NCI-H2196 treated with DMSO at 0.1 percent for 48 hours (cell line): ENCODE results near the gene ANGPT4.
A peak's percentile ranks its signal among the peaks of the same experiment; 100 is the strongest.

Source experiments
- DNase-seq: peaks from one replicate; lab custom pipeline; 2025; ENCODE audit not compliant: unreplicated experiment; lab: John Stamatoyannopoulos, UW

Gene ANGPT4

GRCh38 chr20:845941-846893 is 69.9 kb downstream of the ANGPT4 start:
- DNase-seq: no peak

GRCh38 chr20:845226-845868 is 70.8 kb downstream of the ANGPT4 start:
- no peak for DNase-seq

- DNase-seq: peak; percentile 89
Measured at GRCh38 chr20:844473-845225, 71.5 kb downstream of the ANGPT4 start.

DNA sequence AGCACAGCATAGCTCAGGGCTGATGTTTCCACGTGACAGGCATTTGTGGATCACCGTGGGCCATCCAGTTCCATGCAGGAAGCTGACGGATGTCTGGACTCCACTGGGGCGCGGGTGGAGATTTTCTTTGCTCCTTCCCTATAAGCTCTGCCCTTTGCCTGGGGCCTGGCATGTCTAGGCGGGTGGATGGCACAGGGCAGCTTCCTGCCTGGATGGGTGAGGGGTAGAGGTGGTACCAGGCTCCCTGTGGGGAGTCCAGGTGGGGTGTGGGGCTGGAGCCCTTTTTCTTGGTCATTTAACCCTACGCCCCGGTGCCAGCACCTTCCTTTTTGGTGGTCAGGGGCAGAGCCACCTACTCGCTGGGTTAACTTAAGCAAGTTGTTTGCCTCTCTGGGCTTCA is 72.2 kb downstream of the ANGPT4 start:
- DNase-seq: no peak

DNA sequence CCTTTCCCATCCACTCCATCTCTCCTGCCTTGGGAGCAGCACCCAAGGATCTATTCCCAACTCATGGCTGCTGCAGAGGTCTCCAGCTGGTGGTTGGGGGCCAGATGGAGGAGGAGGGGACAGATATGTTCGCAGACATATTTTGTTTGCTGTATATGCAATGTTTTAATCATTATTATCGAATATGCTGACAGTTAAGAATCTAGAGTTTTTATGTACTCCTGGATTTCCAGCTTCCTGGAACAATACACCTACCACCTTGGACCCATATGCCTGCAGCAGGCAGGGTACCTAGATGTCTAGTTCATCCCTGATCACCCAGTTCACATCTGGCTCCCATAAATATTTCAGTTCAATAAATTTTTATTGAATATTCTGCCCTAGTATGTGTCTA is 73.6 kb downstream of the ANGPT4 start:
- DNase-seq: no peak

DNA sequence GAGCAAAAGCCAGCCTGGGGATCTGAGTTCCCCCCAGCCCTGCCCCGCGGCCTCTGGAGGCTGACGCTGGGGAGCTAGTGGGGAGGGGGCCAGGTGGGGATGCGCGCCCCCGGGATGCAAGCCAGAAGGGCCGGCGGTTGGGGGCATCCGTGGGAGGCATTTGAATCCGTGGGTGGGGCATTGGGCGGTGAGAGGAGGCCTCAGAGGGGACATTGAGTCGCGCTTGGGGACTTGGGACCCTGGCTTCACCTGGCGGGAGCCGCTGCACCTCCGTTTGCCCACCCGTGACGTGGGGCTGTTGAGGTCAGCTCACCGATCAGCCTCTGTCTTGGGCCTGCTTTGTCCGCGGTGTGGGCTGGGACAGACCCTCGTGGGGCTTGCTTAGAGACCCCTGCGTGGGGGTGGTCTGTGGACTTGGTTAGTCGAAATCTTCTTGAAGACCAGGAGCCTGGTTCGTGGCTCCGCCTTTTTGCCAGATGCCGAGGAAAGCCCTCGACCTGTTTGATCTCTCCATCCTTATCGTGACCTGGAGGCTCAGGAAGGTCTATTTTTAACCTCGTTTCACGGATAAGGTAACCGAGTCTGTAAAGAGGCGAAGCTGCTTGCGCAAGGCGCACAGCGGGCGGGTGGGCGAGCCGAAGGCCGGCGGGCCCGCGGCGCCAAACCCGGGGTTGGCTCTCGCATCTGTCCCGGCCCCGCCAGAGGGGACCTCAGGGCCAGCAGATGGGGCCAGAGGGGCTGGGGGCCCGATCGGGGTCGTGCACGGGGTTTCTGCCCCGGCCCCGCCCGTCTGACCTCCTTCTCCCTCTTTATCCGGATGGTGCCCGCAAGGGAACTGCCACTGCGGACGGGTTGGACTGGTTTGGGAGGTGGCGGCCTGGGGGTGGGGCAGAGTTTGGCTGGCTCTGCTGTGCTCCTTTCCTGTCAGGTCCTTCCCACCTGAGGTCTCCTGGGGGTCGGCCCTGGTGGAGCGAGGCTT is 74.3 kb downstream of the ANGPT4 start:
- no peak for DNase-seq

DNA sequence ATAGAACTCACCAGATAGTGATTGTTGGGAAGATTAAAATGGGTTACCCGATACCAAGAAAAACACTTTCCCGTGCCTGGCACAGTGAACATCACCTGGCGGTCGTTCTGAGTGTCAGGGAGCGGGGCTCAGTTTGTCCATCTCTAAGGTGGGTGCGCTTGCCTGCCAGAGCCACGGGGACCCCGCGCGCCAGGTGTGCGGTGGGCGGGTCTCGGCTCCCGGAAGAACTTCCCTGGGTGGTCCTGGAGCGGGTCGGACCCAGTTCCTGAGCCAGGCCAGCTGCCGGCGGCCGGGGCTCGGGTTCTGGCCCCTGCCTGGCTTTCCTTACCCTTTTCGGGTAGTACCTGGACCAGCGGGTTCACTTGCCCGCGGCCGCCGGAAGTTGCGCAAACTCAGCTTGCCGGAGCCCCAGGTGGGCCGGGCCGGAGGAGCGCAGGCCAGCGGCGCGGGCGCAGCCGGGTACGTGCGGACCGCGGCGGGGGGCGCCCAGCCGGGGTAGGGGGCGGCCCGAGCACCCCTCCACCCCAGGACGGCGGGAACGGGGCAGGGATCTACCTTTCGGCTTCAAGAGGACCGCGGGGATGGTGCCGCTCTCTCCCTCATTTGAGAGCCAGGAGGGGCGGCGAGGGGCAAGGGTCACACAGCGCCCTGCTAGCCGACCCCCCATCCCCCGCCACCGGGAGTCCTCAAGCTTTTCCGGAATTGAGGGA is 75.1 kb downstream of the ANGPT4 start:
- peak; percentile 17 for DNase-seq

DNA sequence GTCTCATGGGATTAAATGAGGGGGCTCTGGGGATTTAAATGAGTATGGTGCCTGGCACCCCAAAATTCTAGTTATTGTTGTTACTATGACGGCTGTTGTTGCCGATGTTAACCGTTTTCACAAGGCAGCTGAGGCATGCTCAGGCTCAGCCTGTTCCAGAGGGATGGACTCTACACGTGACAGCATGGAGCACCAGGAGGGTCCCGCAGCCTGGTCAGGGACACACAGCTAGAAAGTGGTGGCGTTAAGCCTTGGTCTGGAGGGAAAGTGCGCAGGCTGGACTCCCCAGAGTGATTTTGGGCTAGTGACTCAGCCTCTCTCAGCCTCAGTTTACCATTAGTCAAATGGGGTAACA is 75.7 kb downstream of the ANGPT4 start:
- DNase-seq: no peak

DNA sequence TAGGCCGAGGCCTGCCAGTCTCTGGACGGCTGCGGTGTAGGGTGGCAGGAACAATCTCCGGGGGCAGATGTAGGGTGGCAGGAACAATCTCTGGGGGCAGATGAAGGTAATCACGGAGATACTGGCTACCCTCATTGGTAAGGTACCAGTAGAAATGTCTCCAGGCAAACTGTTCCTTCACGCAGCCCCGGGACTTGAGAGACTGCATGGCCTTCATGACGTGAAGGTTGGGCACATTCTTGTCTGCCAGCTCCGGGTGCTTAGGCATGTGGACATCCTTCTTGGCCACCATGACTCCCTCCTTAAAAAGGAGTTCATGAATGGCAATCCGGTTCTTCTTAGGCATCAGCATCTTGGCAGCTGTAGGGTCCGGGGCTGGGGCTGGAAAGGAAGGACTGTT is 76.5 kb downstream of the ANGPT4 start:
- DNase-seq: no peak

GRCh38 chr20:839015-839414 is 77.1 kb downstream of the ANGPT4 start:
- no peak for DNase-seq

- DNase-seq: no peak
Measured at GRCh38 chr20:836190-836589, 79.9 kb downstream of the ANGPT4 start.

DNA sequence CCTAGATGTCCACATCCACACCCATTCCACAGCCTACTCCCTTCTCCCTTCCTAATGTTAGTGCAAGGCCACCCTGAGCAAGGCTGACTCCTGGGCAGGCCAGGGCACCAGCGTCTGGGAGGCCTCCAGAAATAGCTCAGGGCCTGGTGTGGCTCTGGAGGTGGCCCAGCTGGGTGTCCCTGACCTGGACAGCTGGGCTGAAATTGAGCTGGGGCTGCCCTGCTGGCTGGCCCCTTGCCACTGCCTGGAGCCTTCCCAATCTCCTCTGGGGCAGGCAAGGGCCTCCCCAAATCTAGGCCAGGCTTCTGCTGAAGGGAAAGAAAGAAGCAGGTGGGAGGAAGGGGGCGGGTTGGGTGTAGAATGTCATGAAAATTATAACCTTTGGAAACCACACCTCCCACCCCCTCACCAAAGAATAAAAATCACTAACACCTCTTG is 80.5 kb downstream of the ANGPT4 start:
- DNase-seq: no peak

DNA sequence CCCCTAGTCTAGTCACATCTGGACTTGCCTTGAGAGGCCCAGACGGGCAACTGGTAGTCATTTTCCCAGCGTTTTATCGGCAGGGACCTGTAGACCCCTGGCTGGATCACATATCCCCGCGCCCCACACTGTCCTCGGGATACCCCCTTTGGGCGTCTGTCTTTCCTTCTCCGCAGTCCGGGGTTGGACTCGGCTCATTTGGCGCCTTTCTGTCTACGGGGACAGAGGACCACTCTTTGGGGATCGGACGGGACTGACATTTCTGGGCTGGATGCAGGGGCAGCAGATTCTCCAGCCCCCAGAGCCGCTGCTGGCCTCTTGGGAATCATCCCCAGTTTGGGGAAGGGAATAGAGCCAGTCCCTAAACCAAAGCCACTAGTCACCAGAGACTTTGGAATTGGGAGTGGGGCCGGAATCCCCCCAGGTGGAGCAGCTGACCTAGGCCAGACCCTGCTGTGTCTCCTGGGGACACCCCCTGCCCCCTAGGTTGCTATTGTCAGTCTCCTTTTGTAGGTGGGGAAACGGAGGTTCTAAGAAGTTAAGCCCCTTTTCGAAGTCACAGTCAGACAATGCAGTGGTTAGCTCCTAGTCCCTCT is 81.9 kb downstream of the ANGPT4 start:
- no peak for DNase-seq

- peak; percentile 87 for DNase-seq
Measured at GRCh38 chr20:833450-834150, 82.5 kb downstream of the ANGPT4 start, which contains the start of gene FAM110A. TSS of gene FAM110A (plus strand) at chr20:833715. CDS start at chr20:844805, 11,090 bp downstream.

- DNase-seq: no peak
Measured at GRCh38 chr20:833121-833449, 83.0 kb downstream of the ANGPT4 start.

- no peak for DNase-seq
Measured at GRCh38 chr20:831956-832355, 84.2 kb downstream of the ANGPT4 start.

- DNase-seq: no peak
Measured at GRCh38 chr20:831251-831650, 84.9 kb downstream of the ANGPT4 start.

- no peak for DNase-seq
Measured at GRCh38 chr20:830011-830521, 86.1 kb downstream of the ANGPT4 start.

DNA sequence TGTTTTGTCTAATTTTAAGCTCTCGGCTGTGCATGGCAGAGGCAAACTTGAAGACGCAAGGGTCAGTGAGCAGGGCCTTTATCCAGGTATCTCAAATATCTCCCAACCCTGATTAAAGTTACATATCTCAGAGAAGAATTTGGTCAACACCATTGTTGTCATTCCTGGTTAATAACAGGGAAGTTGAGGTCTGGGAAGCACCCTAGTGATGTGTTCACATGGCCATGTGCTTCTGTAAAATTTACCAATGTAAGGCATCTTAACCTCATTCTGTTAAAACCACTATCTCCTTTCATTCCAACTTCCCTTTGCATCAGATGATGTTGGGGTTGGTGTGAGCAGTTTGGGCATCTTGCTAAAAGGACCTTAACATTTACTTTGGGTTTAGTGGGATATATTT is 86.6 kb downstream of the ANGPT4 start:
- no peak for DNase-seq
